ENCODE results near the gene APH1B. TPM values are rescaled to one million over a fixed set of nuclear protein-coding genes. Genes with fewer than 3 reads are reported as not detected.

Gene APH1B
- total and polyA plus RNA-seq, 9 of the 15 experiments (the other 6 are each of a cell fraction or from before 2014, with no cell fraction given), result 5.1 to 9.7 (median 7.0) TPM

GRCh38 chr15:63299943-63300575, 22.7 kb downstream of the APH1B start (continued):
- TF ChIP-seq CLOCK (CRISPR knock-in tag; IDR thresholded peaks at IDR 0.05; ENCODE audit: borderline replicate concordance), result no peak
- TF ChIP-seq HEY1 (CRISPR knock-in tag; IDR thresholded peaks at IDR 0.05; ENCODE audit: borderline replicate concordance), result no peak
- no peak for TF ChIP-seq ATF4 (CRISPR knock-in tag; IDR thresholded peaks at IDR 0.05)
- peak; percentile 62 for TF ChIP-seq POLR2AphosphoS5 (IDR thresholded peaks at IDR 0.05; ENCODE audit: control insufficient read depth, insufficient read depth, low read depth, low read length)
- TF ChIP-seq NR1H2 (CRISPR knock-in tag; IDR thresholded peaks at IDR 0.05), result no peak
- peak; percentile 91 for TF ChIP-seq TAL1 (IDR thresholded peaks at IDR 0.05)
- no peak for TF ChIP-seq BACH1 (tag; IDR thresholded peaks at IDR 0.05)
- no peak for TF ChIP-seq CBX2 (IDR thresholded peaks at IDR 0.05; ENCODE audit: insufficient read depth, low read length, poor library complexity, severe bottlenecking)
- no peak for TF ChIP-seq ZC3H4 (CRISPR knock-in tag; IDR thresholded peaks at IDR 0.05; ENCODE audit: borderline replicate concordance)
- no peak for TF ChIP-seq ATF7 (IDR thresholded peaks at IDR 0.05)
- TF ChIP-seq KLF16 (IDR thresholded peaks at IDR 0.05), result peak; percentile 73
- no peak for TF ChIP-seq GABPB1 (CRISPR knock-in tag; IDR thresholded peaks at IDR 0.05)
- no peak for TF ChIP-seq E2F8 (IDR thresholded peaks at IDR 0.05; ENCODE audit: low read depth, partially characterized antibody)
- no peak for TF ChIP-seq IRF2 (CRISPR knock-in tag; IDR thresholded peaks at IDR 0.05)
- no peak for TF ChIP-seq PTBP1 (IDR thresholded peaks at IDR 0.05; ENCODE audit: low read depth, low read length)
- peak; percentile 32; the same call in 1 of the 2 replicates for TF ChIP-seq BHLHE40 (IDR thresholded peaks at IDR 0.05; ENCODE audit: low read length)
- TF ChIP-seq ZNF551 (CRISPR knock-in tag; IDR thresholded peaks at IDR 0.05), result no peak
- TF ChIP-seq CXXC5 (CRISPR knock-in tag; IDR thresholded peaks at IDR 0.05), result 0 out of 2 replicates have a peak, but pooled peaks have one; percentile 11
- TF ChIP-seq NFE2L1 (tag; IDR thresholded peaks at IDR 0.05; ENCODE audit: borderline replicate concordance, low read depth), result no peak
- no peak for TF ChIP-seq TEAD1 (CRISPR knock-in tag; IDR thresholded peaks at IDR 0.05)
- TF ChIP-seq MCM2 (IDR thresholded peaks at IDR 0.05; ENCODE audit: low read depth), result no peak
- TF ChIP-seq SRSF9 (IDR thresholded peaks at IDR 0.05; ENCODE audit: borderline replicate concordance, low read depth, low read length), result no peak
- TF ChIP-seq THRAP3 (IDR thresholded peaks at IDR 0.05; ENCODE audit: borderline replicate concordance), result no peak
